22Rv1 (cell line): Measurements from ENCODE around the gene PPP1R13B.

Experiments used
- CTCF ChIP-seq: fragments of 450-650 bp; IDR thresholded peaks from 2 replicates; pipeline ENCODE4 v1.5.1; 2017; ENCODE audit warnings: mild to moderate bottlenecking
- ZFX ChIP-seq: fragments of 450-650 bp; IDR thresholded peaks from 2 replicates; pipeline ENCODE4 v1.6.1; 2017; ENCODE audit warnings: antibody characterized with exemption, borderline replicate concordance

- TF ChIP-seq CTCF (no peak), ZFX (no peak)
These were observed 98.9 kb downstream of the PPP1R13B start for GRCh38 chr14:103748534-103748857.
